ENCODE data around the gene TSPAN32. TPM values are rescaled to one million over a fixed set of nuclear protein-coding genes. Genes with fewer than 3 reads are reported as not detected.

Gene TSPAN32
- total and polyA plus RNA-seq, 2 donors (not counting 3 experiments of a cell fraction or from before 2014, with no cell fraction given), result not detected

GRCh38 chr11:2276280-2277007 lies 25.4 kb upstream of the TSPAN32 start:
- BruUV-seq (replicated peaks), result no TSS peak
- ChIA-PET CTCF (interaction anchor here (1.5 kb wide), 1 partner anchor 49 kb away, joined by 4 read pairs; no protein-coding TSS in a partner anchor), POLR2A (no interaction called here)
- no peaks in the 10 kb centered on the region for H3K36me3 ChIP-seq (ENCODE audit: control insufficient read depth in 2 of 2, extremely low read depth in 1 of 2, insufficient read depth in 2 of 2, low read length in 2 of 2)
- no peak overlapping the region for H3K4me3 ChIP-seq (replicated peaks in 1 of 3; ENCODE audit: insufficient read depth in 1 of 3, low read depth in 1 of 3, low read length in 3 of 3)
- H3K9ac ChIP-seq (replicated peaks; ENCODE audit: extremely low read depth, insufficient read depth, low read length), result no peak overlapping the region
- no peaks in the 10 kb centered on the region for H3K4me1 ChIP-seq (ENCODE audit: control insufficient read depth, extremely low read depth, insufficient read depth, low read length)
- no peak overlapping the region for H3K4me2 ChIP-seq (ENCODE audit: insufficient read depth, low read length)
- dilution Hi-C loops (cut with MboI; ENCODE audit: extremely low pct_ligation_motif_present, low sequenced_read_pairs), result no loop called here
- H3K9me3 ChIP-seq (replicated peaks; ENCODE audit: control insufficient read depth, insufficient read depth, low read length), result no peaks in the 10 kb centered on the region
- FAIRE-seq (no peak), DNase-seq (ENCODE audit: low read depth, low spot score) (no peak)
- no peaks in the 10 kb centered on the region for H3K79me2 ChIP-seq (ENCODE audit: control insufficient read depth, insufficient read depth, low read length)
- intact Hi-C loops (cut with micrococcal nuclease), result no loop called here
- H3K27ac ChIP-seq (ENCODE audit: insufficient read depth, low read depth, low read length), result no peak overlapping the region
- H3K9me1 ChIP-seq (replicated peaks; ENCODE audit: control insufficient read depth, extremely low read depth, insufficient read depth, low read length), result no peaks in the 10 kb centered on the region
- no peaks in the 10 kb centered on the region for H4K20me1 ChIP-seq (replicated peaks; ENCODE audit: control insufficient read depth, extremely low read depth, insufficient read depth, low read length)
- no peak overlapping the region for H2AFZ ChIP-seq (ENCODE audit: low read depth, low read length)
- TF ChIP-seq CTCF (IDR thresholded peaks at IDR 0.05; ENCODE audit: extremely low read depth in 1 of 2, insufficient read depth in 1 of 2, low read depth in 1 of 2, low read length in 2 of 2) (no peak), GATA2 (IDR thresholded peaks at IDR 0.05; ENCODE audit: insufficient read depth, insufficient read length, low read depth, low read length) (no peak), MYC (IDR thresholded peaks at IDR 0.05; ENCODE audit: low read depth, low read length) (no peak), MAX (IDR thresholded peaks at IDR 0.05; ENCODE audit: insufficient read depth, insufficient read length) (no peak), FOS (IDR thresholded peaks at IDR 0.05; ENCODE audit: borderline replicate concordance, insufficient read depth, low read length) (no peak), POLR2AphosphoS5 (IDR thresholded peaks at IDR 0.05; ENCODE audit: insufficient read depth, low read depth, low read length) (no peak), POLR2A (IDR thresholded peaks at IDR 0.05; ENCODE audit: low read depth, low read length) (no peak), EZH2 (IDR thresholded peaks at IDR 0.05; ENCODE audit: borderline replicate concordance, low read depth, low read length, severe bottlenecking) (no peak), JUN (IDR thresholded peaks at IDR 0.05; ENCODE audit: borderline replicate concordance, insufficient read depth, insufficient read length, low read depth) (no peak)
- peaks cover 16 to 21% of the 10 kb centered on the region in 2 experiments for H3K27me3 ChIP-seq (ENCODE audit: control insufficient read depth in 2 of 2, insufficient read depth in 2 of 2, low read length in 2 of 2)

All from endothelial cell of umbilical vein (primary cell).